ENCODE data around the gene PARD3.

The PARD3 gene

DNA sequence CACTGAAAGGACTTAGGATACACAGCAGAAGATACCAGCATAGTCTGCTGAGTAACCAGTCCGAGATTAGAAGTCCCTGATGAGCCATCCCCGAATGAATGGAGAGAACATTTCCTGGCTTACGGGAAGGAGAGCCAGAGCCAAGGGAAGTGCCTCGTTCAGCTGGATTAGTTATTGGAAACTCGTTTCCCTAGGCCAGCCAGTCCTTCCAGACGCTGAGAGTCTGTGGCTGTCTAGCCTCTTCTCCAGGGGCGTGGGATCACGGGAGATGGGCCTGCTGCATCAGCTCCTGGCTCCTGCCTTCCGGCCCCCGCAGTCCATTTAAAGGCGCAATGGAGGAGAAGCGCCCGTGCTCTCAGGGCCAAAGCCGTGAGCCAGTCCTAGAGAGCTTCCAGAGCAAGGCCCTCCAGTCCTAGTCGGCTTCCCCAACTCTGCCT, 712.8 kb downstream of the PARD3 start:
- no peak for DNase-seq (ENCODE audit: low read depth)

DNA sequence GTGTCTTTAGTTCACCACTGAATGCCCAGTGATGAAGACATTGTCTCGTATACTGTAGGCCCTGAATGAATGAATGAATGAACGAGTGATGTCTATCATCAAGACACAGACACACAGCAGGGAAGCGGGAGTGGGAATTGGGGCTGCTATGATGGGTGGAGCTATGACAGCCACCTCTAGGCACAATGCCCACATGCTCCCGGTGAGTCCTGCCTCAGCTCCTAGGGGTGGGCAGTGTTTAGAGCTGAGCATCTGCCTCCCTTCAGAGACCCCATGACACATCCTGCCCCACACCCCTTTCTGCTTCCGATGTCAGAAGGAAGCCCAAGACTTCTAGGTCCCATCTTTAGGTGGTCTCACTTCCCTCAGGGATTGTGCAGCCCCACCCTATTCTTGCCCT, 714.1 kb downstream of the PARD3 start:
- no peak for DNase-seq (ENCODE audit: low read depth)

DNA sequence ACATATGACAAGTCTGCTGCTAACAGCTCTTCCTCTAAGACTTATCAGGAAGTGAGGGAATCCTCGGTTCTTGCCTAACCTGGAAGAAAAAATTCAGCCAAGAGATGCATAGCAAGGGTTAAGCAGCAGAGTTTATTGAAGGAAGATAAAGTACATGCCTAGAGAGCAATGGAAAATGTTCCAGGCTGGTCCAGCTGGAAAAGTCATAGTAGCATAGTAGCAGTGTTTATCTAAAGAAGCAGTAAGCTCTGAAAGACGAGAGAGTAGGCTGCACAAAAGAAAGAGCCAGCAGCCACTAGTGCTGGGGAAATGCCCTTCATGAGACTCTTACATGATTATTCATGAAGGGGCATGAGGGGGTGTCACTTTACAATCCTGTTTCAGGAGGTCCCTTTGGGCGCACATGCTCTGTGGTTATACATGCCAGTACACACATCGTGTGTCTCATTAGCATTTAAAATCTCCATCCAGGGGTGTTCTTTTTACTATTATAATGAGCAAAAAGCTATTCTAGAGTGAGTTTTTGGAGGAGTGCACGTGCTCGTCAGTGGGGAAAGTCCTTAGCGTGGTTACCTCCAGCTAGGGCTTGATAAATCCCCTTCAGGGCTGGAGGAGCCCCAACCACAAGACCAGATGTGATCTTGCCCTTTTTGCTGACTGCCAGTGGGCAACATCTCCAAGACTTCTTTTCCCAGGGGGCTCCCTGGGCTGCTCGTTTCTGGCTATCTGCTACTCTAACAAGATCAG, 716.1 kb downstream of the PARD3 start:
- DNase-seq (ENCODE audit: low read depth), result no peak

DNA sequence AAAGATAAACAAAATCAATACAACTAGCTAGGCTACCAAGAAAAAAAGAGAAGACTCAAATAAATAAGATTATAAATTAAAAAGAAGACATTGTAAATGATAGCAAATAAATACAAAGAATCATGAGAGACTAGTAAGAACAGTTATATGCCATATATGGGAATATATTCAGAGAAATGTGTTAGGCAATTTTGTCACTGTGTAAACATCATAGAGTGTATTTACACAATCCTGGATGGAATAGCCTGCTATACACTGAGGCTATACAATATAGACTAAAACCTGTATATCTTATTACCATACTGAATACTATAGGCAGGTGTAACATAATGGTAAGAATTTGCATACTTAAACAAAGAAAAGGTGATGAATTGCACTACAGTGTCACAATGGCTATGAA, 717.4 kb downstream of the PARD3 start:
- DNase-seq (ENCODE audit: low read depth), result no peak

DNA sequence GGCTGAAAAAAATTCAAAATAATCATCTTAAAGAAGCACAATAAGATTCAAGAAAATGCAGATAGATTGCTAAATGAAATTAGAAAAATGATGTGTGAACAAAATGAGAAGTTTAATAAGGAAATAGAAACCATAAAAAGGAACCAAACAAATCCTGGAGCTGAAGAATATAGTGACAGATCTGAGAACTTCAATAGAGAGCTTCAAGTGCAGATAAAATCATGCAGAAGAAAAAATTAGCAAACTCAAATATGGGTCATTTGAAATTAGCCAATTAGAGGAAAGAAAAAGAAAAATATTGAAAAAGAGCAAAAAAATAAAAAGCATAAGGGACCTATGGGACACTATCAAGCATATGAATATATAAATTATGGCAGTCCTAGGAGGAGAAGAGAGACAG, 720.1 kb downstream of the PARD3 start:
- no peak for DNase-seq (ENCODE audit: low read depth)

DNA sequence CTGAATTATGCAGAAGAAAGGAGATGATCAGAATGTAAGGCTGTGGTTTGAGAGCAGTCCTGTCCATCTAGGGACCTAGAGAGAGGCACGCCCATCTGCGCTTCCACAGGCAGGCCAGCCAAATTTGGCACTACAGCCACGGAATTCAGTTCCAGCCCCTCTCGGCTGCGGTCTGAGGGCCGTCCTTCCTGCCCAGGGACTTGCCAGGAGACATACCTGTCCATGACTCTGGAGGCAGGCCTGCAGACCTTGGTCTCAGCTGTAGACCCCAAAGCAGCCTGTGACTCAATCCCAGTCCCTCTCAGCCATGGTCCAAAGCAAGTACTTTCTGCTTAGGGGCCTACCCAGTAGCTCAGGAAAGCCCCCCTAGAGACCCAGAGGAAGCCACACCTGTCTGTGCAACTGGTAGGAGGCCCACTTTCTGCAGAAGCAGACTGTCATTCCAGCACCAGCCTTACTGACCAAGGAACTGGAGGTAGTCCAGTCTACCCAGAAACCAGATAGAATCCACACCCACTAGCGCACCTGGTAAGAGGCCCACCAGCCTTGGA, 720.9 kb downstream of the PARD3 start:
- DNase-seq (ENCODE audit: low read depth), result no peak

DNA sequence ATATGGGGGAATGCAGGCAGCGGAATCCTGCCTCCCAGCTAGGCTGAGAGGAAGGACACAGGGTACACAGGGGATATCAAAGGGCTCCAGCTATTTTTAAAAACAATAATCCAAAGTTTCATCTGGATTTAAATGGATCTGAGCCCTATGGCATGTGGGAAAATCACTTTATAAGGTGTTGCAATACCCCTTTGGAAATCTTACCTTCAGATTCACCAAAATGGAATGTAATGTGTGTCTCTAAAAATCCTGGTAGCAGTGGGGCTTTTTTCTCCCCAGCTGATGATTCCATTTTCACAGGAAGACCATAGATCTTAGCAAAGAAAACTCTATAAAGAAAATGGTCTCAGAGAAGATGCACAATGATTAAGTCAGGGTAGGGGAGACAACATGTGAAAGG, 722.2 kb downstream of the PARD3 start:
- DNase-seq (ENCODE audit: low read depth), result no peak

DNA sequence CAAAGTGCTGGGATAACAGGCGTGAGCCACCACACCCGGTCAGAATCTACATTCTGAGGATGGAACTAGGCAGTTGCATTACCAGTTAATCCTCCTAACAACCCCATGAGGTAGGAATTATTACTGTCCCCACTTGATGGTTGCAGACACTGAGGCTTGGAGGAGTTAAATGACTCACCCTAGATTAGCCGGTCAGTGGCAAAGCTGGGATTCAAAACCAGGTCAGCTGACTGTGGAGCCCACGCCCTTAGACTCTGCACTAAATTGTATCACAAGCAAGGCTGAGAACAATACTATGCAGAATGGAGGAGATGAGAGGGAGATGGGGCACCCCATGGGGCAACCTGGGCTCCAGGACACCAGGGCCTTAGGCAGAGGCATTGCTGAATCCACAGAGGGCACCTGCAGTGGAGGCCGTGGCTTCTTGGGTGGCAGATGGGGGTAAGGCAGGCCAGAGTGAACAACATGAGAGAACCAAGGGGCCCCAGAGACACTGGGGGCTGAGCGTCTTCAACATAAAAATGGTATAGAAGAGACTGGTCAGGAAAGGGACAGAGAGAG, 723.4 kb downstream of the PARD3 start:
- DNase-seq (ENCODE audit: low read depth), result no peak

DNA sequence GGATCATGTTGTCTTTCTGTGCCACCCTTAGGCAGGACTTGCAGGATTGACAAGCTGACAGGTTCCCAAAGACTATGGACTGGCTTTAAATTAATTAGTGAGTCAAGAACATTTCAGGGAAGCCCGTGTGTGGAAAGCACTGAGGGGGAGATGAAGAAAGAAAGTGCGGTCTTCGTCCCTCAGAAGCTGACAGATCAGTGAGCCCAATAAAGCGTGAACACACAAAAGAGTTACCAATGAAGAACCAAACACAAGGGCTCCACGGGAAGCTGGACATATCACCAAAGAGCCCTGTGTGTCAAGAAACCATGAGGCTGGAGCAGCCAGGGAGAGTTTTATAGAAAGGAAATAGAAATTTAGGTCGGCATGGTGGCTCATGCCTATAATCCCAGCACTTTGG, 725.8 kb downstream of the PARD3 start:
- no peak for DNase-seq (ENCODE audit: low read depth)

DNA sequence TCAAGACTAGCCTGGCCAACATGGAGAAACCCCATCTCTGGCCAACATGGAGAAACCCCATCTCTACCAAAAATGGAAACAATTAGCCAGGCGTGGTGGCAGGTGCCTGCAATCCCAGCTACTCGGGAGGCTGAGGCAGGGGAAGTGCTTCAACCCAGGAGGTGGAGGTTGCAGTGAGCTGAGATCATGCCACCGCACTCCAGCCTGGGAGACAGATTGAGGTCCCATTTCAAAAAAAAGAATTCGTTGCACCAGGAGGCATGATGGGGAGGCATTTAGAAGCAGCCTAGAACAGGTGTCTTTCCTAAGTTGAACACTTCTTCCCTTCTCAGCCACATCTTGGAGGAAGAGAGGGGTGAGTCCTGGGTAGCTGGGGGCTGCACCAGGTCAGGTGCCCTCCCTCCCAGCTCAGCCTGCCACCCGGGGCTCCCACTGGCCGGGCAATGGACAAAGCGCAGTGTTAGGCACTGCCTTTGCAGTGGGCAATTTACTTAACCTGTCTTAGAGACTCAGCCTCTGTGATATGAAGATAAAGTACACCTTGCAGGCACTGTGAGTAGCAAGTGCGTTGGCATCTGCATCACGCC, 726.8 kb downstream of the PARD3 start:
- no peak for DNase-seq (ENCODE audit: low read depth)

DNA sequence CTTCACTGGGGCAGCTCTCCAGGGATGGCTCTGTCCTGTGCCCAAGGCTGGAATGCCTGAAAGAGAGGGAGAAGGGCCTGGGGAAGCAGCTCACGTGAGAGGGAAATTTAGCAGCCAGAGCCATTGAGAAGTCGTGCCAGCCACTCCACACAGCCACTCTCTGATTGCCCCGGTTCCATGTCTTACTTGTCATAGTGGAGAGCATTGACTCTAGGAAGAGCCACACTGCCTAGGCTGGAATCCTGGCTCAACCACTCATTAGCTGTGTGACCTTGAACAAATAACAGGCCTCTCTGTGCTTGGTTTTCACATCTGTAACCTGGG, 728.0 kb downstream of the PARD3 start:
- DNase-seq (ENCODE audit: low read depth), result no peak

DNA sequence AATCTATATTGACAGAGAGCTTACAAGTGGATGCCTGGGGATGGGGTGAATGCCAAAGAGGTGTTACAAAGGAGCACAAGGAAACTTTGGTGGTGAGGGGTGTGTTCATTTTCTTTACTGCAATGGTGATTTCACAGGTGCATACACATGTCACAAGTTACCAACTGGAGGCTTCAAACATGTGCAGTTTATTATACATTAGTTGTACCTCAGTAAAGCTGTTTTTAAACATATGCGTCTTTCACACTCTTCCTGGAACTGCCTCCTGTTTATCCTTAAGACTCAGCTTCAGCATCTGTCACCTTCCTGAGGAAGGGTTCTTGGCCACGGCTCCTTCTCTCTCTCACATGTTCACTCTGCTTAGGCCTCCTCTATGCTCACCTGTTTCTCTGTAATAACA, 731.5 kb downstream of the PARD3 start:
- DNase-seq (ENCODE audit: low read depth), result no peak

DNA sequence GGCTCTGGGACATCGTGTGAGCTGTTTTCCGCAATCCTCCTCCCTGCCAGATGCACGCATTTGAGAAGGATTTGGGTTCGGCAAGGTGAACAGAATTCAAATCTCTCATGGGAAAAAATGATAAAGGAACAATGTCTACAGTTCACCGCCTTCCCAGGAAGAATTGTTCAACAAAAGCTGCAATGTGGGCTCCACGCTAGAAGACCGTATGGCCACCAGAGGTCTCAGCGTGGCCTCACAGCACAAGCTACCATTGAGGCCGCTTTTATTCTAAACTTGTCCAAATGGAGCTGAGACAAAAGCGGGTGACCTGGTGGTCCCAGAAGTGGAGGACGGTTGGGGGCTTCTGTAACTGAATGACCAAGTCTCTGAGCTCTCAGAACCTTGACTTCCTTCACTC, 733.1 kb downstream of the PARD3 start:
- DNase-seq (ENCODE audit: low read depth), result no peak

DNA sequence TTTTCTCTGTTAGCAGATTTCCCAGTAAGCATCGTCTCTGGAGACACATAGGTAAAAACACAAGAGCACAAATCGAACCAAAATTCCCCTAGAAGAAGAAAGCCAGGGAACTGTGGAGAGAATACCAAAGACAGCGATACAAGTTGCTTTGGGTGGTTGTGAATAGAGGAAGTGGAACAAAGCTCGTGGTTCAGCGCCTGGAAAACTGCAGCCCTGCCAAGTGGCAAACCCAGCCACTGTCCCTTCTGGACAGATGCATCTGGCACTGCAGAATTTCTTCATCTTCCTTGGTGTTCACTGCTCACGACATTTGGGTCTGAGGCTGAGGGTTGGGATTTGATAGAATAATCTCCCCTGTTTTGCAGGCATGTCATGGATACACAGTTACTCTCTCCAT, 733.8 kb downstream of the PARD3 start:
- DNase-seq (ENCODE audit: low read depth), result no peak

DNA sequence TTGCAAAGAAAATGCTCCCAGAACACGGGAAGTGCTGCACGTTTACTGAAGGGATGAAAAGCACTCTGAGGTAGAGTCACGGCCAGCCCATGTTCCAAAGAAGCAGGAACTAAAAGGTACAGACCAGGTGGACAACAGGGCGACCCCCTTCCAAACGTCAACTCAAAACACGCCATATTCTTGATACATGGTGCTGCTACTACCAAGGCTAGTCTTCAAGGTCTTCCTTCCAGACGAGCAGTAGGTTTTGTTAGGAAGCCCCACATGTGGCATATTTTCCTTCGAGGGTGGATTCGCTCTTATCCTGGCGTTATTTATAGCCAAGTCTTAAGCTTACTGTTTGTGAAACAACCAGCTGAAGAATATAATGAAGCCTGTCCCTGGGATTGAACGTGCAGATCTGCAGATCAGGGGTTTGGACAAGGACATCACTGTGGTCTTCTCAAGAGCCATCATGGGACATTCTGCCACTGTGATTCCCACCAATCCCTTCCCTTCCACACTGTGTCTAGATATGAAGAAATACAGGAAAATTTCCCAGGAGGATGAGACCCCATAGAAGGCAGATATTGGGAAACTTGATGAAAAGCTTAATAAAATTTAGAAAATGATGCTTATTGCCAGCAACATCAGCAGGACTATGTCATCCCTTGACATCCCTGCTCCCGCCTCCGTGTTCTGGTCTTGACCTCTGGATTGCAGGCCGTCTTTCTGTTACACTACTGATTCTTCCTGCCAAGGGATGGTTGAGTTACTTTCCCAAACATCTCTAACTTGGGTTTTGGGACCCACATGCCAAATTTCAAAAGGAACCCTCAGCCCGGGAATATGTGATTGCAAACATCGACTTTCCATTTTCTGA, 734.4 kb downstream of the PARD3 start:
- no peak for DNase-seq (ENCODE audit: low read depth)

DNA sequence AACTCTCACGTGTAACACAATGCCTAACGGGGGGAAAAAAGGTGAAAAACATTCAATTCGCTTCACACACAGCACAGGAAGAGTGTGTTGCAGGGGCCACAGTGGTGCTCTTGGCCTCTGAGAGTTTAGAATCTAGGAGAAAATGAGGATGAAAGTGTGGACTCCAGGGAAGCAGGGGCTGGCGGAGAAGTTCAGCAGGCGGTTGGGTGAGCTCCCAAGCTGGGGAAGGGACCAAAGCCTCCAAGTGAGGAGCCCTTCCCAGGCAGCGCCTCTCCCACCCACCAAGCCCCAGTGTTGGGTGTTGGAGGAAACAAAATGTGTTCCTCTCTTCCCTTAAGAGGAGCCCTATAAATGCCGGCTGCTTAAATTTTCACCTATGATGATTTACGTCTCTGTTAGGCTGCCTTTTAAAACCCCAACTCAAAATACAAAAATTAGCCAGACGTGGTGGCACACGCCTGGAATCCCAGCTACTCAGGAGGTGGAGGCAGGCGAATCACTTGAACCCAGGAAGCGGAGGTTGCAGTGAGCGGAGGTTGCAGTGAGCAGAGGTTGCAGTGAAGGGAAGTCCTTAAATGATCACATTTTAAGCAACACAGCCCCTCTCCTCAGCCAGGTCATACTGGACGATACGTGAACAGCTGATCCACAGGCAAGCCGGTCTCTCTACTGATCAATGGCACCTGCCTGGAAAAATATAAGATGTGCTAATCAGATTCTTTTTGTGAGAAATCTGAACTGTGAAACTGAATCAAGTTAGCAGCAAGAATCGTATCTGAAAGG, 735.2 kb downstream of the PARD3 start:
- no peak for DNase-seq (ENCODE audit: low read depth)

DNA sequence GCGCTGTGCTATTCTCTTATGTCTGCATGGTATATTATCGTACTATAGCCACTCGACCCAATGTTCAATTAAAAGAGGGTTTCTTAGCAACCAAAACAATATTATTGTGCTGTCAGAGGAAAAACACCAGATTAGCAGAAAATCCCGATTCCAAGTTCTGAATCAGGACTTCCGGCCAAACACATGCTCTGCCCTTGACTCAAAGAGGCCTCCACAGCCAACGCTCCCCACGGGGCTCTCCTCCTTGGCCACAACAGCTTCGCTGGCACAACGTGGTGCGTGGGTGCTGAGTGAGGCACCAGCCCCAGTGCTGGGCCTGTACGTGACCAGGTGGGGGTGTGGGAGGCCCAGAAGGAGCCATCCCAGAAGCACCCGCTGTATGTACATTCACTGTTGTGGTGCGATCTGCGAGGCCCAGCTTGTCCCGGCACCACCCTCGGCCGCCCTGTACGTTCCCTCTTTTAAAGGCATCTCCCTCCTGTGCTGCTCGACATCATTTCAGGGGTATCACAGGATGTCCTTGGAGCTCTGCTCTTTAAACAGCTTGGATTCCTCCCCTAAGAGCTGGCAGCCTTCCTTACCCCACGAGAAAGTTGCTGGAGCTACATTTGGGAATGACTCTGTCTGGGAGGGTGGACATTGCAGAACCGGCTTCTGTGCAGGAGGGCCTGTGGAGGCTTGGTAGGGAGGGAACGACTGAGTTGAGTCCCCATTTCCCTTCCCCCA, 736.2 kb downstream of the PARD3 start:
- DNase-seq (ENCODE audit: low read depth), result no peak

DNA sequence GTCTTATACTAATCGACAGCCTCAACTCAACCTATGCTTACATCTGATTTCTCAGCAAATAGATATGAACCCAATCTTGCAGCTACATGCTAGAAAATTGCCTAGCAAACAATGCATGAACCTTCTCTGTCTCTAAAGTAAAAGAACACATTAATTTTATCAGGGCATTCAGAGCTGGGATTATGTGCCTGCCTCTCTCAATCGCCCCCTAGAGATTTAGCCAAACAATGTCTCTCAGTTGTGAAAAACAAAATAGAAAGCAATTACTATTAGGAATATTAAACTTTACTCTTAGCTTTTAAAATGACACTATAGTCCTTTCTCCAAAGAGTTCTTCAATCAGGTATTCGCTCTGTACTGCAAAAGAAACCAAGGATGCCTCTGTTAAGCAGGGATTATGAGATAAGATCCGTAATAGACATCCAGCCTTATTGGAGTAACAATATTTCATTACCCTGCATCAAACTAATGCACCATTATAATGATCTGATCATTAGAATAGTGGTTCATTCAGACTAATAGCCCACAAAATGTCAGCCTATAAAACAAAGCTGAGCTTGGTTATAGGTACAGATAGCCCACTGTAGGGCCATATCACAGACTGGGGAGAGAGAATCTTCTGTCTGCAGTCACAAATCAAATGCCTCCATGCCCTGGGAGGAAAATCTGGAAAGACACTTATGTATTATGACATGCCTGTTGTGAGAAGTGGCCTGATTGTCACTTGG, 736.9 kb downstream of the PARD3 start:
- DNase-seq (ENCODE audit: low read depth), result no peak

DNA sequence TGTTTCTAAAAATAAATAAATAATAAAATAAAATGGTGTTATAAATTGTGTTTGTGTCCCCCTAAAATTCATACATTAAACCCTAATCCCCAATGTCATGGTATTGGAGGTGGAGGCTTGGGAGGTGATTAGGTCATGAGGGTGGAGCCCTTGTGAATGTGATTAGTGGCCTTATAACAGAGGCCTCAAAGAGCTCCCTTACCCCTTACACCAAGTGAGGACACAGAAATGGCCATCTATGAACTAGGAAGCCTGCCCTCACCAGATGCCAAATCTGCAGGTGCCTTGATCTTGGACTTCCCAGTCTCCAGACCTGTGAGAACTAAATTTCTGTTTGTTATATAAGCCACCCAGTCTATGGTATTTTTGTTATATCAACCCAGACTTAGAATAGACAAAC, 738.7 kb downstream of the PARD3 start:
- no peak for DNase-seq (ENCODE audit: low read depth)

DNA sequence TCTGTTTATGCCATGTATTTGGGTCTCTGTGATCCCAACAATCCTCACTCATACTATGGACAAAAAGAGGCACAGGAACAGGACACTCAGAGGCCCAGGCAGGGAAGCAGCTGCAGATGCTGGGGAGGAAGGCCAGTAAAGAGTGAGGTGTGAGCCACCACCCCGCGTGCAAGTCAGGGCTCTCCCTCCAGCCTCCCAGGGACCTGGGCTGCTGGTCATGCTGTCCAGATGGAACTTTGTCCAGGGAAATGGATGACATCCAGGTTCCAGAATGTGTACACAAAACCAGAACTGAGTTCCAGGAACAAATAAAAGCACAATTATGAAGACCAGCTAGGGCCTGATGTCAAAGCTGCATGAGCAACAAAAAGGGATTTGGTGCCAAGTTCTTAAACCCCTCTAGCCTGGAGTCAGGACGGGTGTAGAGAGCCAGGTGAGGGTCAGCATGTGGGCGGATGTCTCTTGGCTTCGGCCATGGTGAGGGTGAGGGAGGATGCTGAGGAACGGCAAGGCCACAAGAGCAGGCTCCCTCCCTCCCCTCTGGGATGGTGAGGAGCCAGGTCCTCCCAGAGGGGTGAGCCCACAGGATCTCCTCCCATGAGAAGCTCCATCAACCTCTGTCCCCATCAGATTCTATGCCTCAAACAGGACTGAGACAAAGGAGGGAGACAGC, 739.7 kb downstream of the PARD3 start:
- DNase-seq (ENCODE audit: low read depth), result no peak

Data from activated T-helper 1 cell treated with Interleukin-2 at 50 U/mL for 16 hours (primary cell).